Limb (tissue), 2 donors: ENCODE data around the gene CCBE1.

Experiments used
- DNase-seq, 2 donors: peaks; one replicate each; pipeline ENCODE4 v3.0.0-alpha.2; 2016; ENCODE audit errors: extremely low spot score in 2 of 2

The CCBE1 gene

DNA sequence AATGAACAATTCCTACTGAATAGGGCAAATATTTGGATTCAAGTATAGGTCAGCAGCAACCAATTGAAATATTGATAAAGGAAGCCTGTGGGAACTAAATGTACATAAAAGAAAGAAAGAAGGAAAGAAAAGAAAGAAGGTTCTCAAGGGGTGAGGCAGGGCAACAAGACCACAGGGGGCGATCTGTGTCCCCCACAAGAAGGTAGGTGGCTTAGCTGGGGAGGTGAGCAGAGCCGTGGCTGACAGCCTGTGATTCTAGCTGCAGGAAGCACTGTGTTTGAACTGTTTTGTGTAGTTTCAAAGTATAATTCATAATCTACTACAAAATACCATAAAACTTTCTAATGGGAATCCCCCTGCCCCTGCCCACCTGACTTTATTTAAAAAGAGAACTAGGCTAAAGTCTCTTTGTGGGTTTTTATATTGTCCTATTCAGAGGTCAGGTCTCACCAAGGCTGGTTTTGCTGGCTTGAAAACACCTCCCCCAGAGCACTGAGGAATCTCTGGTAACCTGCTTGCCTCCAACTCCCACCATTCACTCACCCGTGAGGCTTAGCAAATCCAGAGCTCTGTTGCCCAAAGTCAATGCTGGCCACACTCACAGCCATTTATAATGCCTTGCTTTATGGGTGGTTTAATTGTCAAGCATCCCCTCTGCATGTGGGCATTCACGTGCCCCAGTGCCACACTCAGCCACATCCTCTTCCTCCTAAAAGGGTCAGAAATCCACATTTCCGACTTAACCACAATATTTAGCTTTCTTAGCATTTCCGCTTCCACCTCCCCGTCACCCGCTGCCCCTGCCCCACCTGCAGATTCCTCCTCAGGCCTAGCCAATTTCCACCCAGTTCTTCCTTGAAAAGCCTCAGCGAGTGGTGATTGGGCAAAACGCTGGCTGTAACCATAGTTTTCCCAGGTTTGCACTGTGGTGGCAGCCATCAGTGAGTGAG is 301.7 kb downstream of the CCBE1 start:
- DNase-seq: no peak

GRCh38 chr18:59393381-59393780 is 303.8 kb downstream of the CCBE1 start:
- DNase-seq: no peak

- no peak for DNase-seq
Observed at GRCh38 chr18:59388817-59389216, 308.4 kb downstream of the CCBE1 start.

DNA sequence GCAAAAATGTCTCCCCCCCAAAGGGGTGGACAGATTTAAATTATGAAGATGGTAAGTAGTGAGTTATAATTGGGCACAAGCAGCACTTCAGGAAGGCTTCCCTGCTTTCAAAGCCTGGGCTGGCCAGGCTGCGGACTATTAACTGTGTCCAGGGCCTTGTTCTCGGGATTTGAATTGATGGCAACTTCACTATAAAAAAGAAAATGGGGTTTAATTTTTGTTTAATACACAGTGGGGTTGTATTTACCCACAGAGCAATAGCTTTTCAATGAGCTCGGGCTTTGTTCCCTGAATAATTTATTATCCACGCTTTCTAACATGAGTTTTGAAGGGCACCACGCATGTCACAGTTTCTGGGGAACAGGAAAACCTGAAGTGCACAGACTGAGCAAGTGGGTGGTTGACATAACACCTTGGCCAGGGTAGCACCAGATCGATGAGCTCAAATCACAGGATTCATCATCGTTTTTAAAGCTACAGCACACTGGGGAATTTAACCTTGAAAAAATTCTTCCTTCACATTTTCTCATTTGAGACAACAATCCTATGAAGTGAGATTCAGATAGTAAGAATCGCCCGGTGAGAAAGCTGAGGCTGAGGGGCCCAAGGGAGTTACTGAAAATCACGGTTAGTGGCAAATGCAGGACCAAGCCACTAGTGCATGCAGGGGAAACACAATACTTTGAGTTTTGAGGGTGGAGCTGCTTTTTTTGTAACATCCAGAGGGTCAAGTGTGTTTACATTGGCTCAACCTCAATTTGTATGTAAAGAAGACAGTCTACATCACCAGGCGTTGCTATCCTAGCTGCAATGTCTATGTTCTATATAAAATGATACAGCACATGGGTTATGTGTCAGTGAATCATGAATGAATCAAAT is 309.3 kb downstream of the CCBE1 start:
- no peak for DNase-seq

DNA sequence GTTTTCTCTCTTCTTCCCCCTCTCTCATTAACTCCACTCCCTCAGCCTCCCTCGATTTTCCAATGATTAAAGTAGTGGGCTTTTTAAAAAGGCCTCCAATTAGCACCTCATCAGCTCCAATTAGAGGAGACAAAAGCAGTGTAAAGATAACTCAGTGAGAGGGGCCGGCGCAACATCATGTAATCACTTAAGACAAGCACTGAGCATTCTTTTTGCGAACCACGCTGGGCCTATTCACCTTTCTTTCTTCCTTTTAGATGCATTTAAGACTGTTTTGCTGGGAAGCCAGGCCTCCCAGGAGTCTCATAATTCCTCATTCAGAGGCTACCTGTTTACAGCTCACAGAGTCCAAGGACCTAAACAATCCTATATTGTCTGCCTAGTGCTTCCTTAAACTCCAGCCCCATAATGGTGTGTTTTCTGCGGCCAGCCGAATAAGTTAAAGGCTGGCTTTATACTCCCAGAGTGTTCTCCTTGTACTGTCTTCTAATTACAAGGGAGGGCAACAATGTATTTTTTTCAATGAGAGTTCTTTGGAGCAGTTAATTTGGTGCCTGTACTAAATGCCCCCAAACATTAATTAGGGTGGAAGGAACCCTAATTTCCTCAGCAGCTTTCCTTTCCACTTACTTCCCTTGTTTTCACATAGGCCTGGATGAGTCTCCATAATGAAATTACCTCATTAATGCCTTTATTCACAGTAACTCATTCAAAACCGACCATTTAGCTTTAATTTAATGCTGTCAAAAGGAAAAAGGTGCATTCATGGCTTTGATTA is 310.1 kb downstream of the CCBE1 start:
- DNase-seq: no peak

DNA sequence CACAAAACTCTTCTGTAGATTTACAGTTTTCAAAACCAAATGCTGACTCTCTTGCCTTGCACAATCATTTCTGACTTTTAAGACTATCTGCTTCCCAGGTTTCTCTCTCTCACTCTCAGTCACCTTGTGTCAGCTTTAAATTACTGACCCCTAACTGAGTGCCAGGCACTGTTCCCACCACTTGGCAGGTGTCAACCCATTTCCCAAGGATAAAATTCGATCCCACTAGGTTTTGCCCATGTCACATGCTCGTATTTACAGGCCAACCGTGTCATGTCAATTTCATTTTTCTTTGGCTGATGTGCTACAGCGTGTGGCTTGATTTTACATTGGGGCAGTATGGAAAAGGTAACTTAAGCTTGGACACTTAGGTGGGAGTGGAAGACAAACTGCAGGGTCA is 312.0 kb downstream of the CCBE1 start:
- no peak for DNase-seq

DNA sequence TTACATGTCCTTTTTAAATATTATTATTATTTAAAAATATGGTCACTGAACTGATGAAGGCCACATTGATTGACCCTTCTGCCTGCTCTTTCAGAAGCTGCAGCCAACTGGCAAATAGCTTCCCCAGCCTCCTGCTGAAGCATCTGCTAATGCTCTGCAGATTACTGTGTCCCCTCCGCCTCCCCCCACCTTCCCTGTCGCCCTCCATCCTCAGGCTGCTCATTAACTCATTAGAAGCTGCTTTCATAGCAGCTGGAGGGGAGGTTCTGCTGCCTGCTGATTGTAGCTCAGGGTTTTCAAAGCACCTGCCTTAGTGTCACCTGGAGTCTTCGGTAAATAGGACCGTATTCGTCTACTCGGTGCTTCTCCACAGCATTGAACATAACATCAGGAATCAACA is 313.4 kb downstream of the CCBE1 start:
- DNase-seq: no peak

DNA sequence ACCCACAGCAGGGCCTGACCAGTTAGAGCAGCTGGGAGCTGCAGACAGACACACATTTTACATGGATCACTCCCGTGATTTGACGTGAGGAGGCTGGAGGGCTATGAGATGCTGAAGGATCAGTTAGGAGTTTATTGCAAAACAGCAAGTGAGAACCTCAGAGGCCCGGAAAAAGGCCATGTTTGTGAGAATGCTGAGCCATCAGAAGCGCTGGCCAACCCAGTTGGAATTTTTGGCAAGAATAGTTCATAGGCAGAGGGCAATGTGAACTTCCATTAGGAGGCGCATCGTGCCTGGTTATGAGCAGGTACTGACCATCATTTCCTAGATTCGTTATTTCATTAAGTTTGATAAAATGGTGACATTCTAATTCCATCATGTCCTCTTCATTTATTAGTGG is 314.8 kb downstream of the CCBE1 start:
- no peak for DNase-seq

- no peak for DNase-seq
Observed at GRCh38 chr18:59381949-59382348, 315.3 kb downstream of the CCBE1 start.
